ENCODE data around the gene DAND5.

The DAND5 gene

DNA sequence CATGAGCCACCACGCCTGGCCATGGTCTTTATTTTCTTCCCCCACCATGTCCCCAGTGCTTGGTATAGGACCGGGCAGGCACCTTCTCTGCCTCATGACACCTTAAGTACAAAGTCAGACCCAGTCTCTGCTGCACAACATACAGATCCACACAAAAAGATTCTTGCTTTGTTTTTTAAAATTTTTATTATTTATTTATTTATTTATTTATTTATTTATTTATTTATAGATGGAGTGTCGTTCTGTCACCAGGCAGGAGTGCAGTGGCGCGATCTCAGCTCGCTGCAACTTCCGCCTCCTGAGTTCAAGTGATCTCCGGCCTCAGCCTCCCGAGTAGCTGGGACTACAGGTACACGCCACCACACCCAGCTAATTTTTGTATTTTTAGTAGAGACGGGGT, 23.4 kb downstream of the DAND5 start:
- DNase-seq (ENCODE audit: low read depth) = no peak

DNA sequence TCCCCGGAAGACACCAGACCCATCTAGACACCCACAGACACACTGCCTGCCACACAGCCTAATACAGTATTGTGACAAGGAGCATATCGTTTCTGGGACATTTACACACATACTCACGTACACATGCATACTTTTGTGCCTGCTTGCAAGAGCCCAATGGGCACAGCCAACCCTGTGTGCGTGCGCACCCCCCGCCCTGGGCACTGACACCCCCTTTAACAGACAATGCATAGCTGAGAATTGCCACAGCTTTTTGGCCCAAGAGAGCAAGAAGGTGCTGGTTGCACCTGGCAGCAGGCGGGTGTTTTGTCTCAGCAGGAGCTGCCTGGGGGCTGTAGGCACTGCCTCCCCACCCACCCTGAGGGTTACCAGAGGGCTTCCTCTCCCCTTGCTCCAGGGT, 24.2 kb downstream of the DAND5 start:
- no peak for DNase-seq (ENCODE audit: low read depth)

DNA sequence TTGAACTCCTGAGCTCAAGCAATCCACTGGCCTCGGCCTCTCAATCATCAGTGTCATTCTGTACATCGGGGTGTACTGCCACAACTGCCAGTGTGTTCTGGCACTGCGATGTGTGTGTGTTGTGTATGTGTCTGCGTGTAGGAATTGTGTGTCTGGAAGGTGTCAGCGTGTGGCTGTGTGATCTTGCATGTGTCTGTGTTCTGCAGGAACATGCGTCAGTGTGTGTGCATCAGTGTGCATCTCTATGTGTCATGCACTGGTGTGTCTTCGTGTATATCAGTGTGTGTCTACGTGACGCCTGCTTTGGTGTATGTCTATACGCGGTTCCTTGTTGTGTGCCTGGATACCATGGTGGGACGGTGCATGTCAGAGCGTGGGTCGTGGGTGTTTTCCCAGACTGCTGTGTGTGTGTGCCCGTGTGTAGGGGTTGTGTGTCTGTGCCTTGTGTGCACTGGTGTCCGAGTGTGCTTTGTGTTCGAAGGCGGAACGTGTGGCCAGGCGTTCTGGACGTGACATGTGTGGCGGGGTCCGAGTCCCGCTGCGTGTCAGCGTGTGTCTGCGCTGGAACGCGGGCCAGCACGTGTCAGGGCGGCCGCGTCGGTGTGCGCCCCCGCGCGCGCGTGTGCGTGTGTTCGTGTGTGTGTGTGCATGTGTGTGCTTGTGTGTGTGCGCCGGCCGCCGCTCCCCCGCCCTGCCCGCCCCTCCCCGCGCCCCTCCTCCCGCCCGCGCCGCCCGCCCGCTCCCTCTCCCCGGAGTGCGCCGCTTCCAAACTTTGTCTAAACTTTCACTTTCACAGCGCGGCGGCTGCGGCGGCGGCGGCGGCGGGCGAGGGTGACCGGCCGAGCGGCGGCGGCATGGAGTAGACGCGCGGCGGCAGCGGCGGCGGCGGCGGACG, 25.6 kb downstream of the DAND5 start, which contains the start of gene NFIX:
TSS of gene NFIX (plus strand) at position 775 of the 895 bp plus-strand sequence. CDS start 363 bp downstream, outside the sequence.
- DNase-seq (ENCODE audit: low read depth) = no peak

DNA sequence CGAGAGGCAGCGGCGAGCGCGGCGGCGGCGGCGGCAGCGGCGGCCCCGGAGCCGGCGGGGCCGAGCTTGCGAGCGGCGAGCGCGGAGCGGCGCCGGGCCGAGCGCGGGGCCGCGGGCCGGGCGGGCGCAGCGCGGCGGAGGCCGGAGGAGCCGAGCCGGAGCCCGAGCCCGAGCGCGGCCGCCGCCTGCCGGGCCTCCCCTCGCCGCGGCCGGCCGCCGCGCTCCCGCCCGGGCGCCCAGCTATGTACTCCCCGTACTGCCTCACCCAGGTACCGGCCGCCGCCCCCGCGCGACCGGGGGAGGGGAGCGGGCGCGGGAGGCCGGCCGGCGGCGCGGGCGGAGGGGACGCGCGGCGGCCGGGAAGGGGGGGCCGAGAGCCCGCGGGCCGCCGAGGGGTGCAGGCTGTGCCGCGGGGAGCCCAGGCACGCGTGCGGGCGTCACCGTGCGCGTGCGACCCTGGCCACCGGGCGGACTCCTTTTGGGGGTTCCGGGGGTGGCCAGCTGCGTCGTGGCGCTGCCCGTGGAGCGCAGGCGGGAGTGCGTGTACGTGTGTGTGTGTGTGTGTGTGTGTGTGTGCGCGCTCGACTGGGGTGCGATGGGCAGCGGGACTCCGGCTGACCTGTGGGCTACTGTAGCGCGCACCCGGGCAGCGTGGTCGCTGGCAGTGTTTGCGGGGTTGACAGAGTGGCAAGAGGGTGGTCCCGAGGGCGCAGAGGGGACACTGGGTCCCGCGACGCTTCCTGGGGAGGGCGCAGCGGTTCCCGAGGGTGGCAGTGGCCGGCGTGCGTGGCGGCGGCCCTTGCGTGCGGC, 26.4 kb downstream of the DAND5 start:
- DNase-seq (ENCODE audit: low read depth) = no peak

DNA sequence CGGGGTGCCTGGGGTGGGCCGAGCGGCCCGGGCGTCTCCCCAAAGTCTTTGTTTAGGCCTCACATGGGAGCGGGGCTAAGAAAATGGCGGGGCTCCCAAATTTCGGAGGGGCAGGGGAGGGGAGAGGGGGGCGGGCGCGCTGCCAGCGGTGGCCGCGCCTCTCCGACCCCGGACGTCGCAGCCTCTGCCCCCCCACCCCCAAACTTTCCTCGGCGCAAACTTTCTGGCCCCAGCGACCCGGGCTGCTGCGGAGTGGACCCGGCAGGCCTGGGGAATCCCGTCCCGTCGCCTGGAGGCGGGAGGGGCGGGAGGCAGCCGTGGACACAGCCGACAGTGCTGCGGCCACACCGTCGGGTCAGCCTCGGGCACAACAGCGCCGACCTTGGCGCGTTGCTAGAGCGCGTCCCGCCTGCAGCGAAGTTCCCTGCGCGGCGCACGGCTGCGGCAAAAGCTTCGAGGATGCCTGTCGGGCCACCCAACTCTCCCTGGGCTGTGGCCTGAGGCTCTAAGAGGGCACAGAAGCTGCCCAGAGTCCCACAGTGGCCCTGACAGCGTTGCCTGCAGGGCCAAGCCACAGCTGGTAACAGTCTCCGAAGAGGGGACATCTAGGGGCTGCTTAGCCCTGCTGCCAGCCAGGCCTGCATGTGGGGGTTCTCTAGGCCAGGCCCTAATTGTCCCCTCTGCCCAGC, 27.2 kb downstream of the DAND5 start:
- no peak for DNase-seq (ENCODE audit: low read depth)

DNA sequence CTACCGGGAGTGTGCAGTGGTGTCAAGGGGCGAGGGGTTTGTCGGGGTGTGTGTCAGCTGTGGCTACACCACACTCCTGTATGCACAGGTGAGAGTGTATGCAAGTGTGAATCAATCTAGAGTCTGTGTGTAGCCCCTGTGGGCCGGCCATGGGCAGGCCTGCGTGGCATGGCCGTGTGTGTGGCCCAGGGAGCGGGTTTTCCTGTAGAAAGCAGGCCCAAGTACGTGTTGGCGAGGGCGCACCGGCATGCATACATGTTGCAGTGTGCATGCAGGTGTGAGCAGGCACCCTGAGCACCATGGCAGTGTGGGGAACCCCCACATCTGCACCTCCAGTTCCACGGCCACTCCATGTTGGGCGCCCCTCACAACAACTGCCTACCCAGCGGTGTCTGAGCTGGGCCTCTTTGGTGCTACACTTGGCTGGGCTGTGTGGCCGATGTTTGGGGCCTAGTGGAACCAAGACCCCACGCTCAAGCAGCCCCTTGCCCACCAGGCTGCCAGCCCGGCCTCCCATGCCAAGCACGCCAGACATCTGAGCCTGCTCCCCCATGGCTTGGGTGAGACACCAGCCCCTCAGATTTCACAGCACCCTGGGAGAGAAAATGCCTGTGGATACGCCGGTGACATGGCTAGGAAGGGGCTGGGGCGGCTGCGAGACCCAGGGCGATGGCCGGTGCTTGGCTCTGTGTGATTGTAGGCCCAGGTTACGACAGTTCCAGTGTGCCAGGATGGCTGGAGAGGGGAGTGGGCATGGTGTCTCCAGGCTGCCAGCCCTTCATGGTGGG, 28.0 kb downstream of the DAND5 start:
- no peak for DNase-seq (ENCODE audit: low read depth)

DNA sequence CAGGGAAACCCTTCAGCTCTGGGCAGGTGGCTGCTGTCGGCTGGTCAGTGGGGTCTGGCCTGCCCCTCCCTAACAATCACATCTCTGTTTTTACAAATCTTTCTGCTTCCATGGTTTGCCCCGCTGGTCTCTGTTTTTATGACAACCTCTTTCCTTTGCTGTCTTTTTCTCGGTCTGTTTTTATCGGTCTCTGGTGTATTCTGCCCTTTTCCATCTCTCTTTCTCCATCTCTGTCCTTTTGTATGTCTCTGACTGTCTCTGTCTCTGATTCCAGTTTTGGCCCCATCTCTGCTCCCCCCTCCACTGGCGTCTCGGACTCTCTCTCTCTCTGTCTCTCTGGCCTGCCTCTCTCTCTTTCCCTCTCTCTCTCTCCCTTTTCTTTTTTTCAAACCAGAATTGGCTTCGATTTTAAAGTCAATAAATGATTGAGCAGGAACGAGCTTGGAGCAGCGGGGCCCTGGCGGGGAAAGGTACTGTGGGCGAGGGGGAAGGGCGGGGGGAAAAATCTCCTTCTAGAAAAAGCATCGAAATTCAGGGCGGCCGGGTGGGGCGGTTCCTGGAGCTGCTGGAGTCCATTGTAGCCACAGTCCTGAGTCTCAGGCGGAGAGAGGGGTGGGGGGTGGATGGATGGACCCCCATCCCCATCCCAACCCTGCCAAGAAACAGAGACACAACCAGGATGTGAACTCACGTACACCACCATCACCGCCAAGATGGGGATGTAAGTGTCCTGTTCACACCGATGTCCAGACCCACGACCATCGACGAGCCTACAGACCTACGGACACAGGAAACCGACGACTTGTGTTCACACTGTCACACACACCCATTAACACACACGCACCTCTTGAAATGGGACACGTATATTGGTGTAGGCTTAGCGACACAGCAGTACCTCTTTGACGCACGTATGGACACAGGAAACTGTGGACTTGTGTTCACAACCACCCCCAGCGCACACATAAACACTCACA, 28.9 kb downstream of the DAND5 start:
- no peak for DNase-seq (ENCODE audit: low read depth)

DNA sequence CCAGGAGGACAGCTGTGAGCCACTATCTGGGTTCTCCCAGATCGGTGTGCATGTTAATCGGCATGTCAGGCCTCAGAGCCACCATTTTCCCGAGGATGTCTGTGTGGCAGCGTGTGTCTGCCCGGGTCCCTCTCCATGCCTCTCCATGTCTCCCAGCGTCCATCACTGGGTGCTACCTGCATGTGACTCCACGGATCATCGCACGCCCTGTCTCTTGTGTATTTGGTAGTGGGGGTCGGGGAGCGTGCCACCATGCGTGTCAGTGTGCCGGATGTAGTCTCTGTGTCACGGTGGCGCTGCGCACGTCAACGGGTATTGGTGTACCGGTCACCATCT, 31.8 kb downstream of the DAND5 start:
- no peak for DNase-seq (ENCODE audit: low read depth)

DNA sequence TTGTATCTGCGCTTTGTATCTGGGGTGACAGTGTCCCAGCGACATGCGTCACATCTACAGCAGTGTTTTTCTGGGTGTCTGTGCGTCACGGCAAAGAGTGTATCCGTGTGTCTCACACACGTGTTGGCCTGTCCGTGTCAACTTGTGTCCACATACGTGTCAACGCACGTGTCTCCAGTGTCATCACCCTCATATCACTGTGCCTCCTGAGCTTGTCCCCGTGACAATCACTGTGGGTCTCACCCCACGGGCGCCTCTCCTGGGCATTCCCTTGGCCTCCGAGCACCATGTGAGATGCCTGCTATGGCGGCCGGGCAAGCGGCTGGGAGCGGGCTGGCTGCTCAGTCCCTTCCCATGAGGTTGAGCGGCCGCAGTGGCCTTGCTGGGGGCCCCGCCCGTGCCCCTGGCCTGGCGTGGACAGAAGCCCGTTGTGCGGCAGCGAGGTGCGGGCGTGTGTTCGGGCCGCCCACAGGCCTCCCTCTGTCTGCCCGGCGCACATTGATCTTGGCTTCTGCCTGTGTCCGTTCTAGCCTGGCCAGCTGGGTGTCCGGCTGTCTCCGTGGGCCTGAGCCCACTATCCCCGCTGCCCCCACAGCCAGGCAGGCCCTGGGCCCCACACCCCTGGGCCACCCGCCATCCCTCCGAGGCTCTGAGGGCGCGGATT, 32.3 kb downstream of the DAND5 start:
- no peak for DNase-seq (ENCODE audit: low read depth)

DNA sequence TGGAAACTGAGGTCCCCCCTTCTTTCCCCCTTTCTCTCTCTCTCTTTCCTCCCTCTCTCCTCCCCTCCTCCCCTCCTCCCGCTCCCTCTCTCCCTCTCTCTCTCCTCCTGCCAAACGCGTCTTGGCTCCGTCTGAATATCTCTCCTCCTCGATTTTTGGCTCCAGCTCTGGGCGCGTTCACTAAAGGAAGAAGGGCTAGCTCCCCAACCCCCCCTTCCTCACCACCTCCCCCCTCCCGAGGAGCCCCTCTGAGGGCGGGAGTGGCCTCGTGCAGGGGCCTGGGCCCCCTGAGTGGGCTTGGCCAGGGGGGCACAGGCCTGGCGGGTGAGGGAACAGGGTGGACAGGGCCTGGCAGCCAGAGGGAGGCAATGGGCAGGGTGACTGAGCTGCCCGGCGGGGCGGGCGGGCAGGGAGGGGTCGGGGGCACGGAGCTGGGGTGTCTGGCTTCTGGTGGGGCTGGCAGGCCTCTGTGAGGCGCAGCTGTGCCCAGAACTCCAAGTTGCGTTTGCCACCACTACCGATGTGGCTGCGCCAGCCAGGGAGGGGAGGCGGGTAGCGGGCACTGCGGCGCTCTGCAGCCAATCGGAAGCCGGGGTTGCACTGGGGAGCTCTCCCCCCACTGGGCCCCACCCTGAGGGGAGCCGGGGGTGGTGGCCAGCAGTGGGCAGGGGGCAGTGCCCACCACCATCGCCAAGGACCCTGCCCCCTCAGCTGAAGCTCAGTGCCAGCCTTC, 33.0 kb downstream of the DAND5 start:
- DNase-seq (ENCODE audit: low read depth) = no peak

DNA sequence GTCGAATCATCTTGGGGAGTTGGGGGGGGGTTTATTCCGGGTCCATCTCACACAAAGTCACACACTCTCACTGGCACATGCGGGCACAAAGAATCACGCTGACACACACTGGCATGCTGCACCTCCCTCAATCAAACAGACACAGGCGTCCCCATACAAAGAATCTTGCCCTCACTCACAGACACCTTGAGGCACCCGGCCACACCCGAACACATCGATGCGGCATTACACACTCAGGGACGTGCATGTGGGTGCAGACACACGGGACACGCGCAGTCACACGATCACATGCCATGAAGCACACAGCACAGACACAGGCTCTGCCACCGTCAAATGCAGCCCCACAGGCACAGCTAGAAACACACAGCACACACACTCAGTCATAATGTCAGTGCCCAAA, 33.7 kb downstream of the DAND5 start:
- no peak for DNase-seq (ENCODE audit: low read depth)

DNA sequence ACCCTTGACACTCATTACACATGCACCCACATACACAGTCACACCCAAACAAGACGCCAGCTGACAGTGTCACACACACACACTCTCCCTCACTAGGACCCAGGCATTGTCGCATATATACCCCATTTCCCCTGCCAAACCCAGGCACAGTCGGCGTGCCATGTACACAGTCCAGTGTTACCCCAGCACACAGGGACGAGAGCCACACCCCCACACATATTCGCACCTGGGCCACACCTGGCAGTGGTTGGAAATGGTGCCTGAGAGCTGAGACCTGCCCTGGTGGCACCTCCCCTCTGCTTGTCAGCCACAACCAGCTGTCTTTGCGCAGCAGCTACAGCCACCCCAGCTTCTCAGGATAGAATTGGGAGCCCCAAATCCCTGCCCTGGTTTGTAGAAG, 34.9 kb downstream of the DAND5 start:
- DNase-seq (ENCODE audit: low read depth) = no peak

DNA sequence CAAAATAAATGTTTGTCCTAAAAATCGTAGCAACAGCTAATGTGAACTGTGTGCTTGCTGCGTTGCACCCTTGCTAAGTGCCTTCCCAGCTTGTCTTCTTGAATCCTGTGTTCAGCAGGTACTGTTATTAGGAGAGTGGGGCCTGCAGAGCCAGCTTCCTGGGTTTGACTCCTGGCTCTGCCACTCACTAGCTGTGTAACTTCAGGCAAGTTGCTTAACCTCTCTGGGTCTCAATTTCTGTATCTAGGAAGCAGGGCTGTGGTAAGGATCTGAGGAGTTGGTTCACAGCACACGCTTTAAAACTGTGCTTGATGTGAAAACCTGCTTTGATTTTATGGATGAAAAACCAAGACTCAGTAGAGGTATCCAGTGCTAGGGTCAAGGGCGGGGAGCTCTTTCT, 35.9 kb downstream of the DAND5 start:
- DNase-seq (ENCODE audit: low read depth) = no peak

DNA sequence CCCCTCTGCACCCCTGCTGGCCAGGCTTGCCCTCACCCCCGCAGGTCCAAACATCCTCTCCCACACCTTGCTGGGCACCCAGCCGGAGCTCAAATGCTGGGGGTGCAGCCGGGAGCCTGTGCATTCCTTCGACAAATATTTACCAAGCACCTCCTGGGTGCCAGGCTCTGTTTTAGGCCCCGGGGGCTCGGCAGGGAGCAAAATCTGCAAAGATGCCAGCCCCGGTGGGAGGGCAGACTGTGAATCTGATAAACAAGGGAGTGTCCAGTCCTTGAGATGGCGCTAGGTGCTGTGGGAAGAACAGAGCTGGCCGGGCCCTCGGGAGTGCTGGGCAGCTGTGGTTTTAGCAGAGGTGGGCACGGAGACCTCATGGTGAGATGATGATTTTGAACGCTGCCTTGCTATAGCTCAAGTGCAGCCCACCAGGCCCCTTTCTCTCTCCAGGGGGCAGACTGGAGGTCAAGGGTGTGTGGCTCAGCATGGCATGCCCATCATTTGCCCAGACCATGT, 36.5 kb downstream of the DAND5 start:
- DNase-seq (ENCODE audit: low read depth) = no peak

DNA sequence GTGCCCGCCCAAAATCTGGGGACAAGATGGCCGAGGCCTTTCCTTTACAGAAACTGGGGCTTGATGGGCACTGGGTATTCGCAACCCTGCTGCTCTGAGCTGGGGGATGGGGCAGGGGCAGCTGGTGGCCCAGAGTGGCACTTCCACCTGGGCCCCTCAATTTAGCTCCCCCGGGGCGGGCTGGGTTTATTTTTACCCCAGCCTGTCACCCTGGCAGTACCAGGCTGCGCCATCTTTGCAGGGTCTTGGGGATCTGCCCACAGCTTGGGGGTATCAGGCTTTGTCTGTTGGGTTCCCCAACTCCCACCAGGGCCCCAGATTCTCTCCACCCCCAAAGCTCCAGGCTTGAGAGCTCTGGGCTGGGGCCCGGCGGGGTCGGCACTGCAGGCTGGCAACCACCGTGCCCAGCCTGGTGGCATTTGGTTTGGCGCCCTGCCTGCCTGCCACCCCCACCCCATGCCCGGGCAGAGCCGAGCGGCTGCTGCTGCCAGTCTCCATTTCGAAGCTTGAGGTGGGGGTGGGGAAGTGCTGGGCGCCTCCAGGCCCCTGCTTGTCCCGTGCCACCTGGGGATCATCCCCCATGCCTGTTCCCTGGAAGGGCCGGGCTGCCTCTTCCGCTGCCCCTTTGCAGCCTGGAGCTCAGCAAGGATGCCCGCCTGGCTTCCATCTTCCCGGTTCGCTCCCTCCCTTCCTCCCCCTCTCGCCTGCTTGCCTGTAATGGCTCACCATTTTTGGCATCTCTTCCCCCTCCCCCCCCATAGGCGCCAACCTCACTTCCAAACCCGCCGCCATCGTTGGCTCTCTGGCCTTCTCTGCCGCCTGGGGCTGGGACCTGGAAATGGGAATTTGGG, 37.3 kb downstream of the DAND5 start:
- no peak for DNase-seq (ENCODE audit: low read depth)

DNA sequence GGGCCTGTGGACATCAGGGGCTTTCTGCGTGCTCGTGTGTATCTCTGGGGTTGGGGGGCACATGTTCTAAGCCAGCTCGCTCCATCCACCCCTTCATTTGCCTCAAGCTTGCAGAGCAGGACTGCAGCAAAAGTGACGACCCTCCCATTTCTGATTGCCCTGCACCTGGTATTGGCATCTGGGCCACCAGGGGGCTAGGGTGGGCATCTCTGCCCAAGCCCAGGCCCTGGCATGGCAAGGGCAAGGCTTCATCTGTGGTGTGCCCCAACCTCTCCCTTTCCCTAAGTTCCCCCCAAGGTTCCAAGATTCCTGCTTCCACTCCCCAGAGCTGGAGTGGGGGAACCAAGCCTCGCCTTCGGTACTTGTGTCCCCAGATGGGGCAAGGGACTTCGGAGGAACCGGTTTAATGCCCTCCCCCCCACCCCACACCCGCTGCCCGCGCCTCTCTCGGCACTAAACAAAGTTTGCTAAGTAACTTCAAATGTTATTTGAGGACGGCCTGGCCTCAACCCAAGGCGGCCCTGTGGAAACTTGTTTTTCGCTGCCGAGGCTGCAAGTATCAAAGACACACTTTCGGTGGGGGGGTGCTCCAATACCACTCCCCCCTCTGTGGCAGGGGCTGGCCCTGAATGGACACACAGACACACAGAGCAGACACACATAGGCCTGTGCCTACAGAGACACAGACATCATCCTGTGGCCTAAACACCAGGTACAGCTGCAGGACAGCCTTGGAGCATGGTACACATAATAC, 38.1 kb downstream of the DAND5 start:
- DNase-seq (ENCODE audit: low read depth) = no peak
